Stimulated activated CD4-positive, alpha-beta T cell treated with anti-CD3 and anti-CD28 coated beads, Interleukin-12 subunit alpha, Interleukin-12 subunit beta, amount 100 ng/mL, for 24 hours (primary cell): Measurements from ENCODE around the gene MYEOV.

ENCODE experiments used
- DNase-seq, 2 experiments: peaks; one replicate each; pipeline ENCODE4 v3.0.0-alpha.2; 2020; ENCODE audit warnings: low read depth in 2 of 2

Gene MYEOV

GRCh38 chr11:69286374-69287371, 7.3 kb upstream of the MYEOV start:
- no peak for DNase-seq

GRCh38 chr11:69287968-69288882, 5.7 kb upstream of the MYEOV start:
- no peak for DNase-seq

DNA sequence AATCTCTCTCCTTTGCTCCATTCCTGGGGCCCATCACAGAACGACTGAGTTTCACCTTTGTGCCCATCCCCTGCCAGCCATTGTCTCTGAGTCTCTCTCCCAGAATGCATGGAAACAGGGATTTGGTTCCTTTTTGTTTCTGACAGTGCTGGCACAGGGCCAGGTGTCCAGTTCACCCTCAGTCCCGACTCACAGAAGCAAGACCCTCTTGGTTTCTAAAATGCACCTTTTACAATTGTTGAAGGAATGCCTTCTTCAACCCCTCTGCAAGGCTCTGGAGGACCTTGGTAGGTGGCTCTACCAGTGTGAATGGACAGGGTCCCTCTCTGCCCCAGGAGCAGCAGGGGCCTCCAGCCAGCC, 5.1 kb upstream of the MYEOV start:
- DNase-seq: no peak

DNA sequence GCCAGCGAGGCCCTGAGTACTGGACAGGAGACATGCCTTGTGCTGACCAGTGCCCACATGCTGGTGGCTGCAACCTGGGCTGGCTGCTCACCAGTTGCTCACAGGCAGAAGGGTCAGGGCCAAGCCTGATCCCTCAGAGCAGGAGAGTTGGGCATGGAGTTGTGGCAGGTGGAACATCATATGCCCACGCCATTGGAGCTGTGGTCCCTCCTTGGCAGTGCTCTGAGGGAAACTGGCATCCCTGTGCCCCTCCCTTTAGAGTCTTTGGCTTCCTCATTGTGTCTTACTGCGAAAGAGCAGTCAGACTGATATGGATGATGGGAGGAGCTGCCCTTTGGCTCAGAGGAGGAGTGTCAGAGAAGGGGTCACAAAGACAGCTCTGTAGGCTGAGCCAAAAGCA, 3.1 kb upstream of the MYEOV start:
- no peak for DNase-seq

DNA sequence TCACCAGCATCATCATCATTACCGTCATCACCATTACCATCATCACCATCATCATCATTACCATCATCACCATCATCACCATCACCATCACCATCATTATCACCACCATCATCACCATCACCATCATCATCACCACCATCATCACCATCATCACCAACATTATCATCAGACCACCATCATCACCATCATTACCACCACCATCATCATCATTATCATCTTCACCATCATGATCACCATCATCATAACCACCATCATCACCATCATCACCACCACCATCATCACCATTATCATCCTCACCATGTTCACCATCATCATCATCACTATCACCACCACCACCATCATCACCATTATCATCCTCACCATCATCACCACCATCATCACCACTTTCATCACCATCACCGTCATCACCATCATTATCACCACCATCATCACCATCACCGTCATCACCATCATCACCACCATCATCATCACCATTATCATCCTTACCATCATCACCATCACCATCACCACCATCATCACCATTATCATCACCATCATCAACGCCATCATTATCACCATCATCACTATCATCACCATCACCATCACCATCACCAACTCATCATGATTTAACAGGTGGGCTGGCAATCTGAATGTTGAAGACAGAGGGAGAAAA, 2.4 kb upstream of the MYEOV start:
- DNase-seq: no peak

- DNase-seq: peak in 1 of 2 experiments; percentile 42
Measured at GRCh38 chr11:69292221-69292648, 1.7 kb upstream of the MYEOV start.

GRCh38 chr11:69293087-69293486, 868 bp upstream of the MYEOV start:
- no peak for DNase-seq

DNA sequence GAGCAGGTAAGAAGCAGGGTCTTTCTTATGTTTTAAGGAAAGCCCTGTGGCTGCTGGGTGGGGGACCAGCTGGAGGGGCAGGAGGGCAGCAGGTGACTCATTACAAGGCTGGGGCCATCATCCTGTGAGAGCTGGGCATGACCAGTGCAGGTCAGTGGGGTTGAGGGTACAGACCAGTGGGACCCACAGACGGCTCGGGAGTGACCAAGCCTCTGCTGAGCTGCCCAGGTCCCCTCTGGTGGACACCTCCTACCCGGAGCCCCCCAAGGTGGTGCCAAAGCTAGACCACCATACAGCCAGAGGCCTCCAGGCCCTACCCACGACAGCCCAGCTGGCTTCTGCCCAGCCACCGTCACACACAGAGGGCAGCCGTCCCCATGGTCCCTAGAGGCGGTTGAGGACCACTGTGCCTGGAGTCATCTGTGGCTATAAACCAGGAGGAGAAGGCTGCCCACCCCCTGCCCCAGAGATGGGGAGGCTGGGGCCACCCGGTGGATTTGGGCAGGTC, 670 bp downstream of the MYEOV start:
- no peak for DNase-seq

- no peak for DNase-seq
Measured at GRCh38 chr11:69295079-69295994, 1.4 kb downstream of the MYEOV start.

- DNase-seq: no peak
Measured at GRCh38 chr11:69295995-69296889, 2.3 kb downstream of the MYEOV start.

DNA sequence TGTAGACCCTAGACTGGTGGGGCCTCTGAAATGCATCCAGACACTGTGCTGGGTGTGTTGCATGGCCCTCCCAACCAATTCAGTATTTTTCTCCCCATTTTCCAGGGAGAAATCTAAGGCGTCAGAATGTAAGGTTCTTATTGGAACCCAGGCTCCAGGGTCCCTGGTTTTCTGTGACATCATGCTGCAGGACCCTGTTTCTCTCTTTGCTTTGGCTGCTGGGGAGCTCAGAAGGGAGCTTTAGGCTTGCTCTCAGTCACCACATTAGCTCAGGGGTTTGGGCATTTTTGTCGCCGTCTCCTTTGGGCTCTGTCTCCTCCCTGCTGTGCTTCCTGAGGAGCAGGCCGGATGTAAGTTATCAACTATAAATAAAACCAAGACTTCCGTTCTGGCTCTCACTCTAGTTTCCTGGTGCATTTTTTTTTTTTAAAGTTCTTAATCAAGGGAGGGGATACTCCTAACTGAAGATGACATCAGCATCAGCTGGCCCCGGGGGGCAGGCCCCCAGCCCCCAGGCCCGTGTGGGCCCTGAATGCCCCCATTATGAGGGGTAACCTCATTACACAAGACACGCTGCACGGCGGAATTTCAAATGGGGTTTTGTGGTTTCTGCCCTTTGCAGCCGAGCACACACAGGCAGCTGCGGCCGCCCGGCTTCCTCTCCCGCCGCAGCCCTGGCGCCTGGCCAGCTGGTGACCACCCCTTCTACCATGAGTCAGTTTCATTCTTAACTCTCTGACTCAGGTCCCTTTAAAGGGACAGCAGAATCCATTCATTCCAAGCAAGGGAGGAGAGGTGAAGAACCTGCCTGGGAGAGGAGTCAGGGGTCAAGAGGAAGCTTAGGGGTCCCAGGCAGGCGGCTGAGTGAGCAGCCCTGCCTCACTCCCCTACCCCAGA, 3.2 kb downstream of the MYEOV start:
- peak; percentile 40 to 84 for DNase-seq

DNA sequence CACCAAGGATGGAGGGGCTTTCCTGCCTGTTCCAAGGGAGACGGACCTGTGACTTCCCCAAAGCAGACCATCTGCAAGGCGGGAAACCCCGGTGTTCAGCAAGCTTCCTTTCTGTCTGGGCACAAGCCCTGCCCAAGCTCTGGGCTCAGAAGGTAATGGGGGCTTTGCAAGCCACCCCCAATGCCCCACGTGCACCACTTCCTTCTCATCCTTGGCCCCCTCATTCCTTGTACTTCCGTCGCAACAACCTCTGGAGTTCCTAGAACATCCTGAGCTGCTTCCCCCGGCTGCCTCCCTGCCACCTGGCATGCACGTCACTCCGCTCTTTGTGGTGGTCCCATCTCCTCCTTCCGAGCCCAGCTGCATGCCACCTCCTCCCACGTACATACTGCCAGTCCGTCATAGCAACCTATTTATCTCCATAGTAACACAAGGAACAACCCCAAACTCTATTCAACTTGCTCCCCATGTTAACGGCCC, 3.9 kb downstream of the MYEOV start:
- no peak for DNase-seq

DNA sequence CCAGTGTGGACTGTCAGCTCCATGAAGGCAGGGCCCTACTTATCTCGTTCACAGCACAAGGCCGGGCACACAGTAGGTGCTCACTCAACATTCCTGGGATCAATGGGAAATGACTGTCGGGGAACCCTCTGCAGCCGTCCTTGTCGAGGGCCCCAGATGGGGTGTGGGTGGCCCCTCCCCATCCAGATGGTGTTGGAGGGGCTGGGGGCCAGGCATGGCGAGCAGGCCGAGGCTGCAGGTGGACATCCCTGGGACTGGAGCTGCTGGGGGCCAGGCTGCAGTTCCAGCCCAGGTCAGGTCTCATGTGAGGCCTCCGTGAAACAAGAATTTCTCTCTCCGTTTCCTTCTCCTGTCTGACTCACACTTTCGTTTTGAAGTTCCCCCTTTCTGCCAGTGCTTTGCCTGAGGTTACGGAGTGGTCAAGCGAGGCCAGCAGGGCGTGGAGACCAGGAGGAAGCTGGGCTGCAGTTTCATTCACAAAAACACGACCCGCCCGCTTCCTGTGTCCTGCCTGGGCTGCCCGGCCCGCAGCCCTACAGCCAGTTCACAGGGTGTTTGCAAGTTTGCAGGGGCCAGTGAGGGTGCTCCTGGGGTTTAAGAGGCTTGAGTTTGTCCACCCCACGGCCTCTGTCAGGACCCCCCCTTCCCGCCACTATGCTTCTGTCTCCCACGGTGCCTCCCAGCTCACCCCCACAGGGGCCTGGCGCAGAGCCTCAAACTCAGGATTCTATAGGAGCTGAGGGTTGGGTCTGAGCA, 4.5 kb downstream of the MYEOV start:
- no peak for DNase-seq

- no peak for DNase-seq
Measured at GRCh38 chr11:69299023-69299461, 5.1 kb downstream of the MYEOV start.

- DNase-seq: no peak
Measured at GRCh38 chr11:69299572-69299971, 5.6 kb downstream of the MYEOV start.

GRCh38 chr11:69300120-69301060, 6.4 kb downstream of the MYEOV start:
- no peak for DNase-seq

GRCh38 chr11:69301081-69301454, 7.1 kb downstream of the MYEOV start:
- no peak for DNase-seq
